HG03460 (cell line): ENCODE data around the gene DSCAM.

Source experiments
- ATAC-seq: cut with Tn5 transposase; IDR thresholded peaks from one replicate; pipeline ENCODE4 v1.9.1; 2021; ENCODE audit not compliant: unreplicated experiment

Gene DSCAM

DNA sequence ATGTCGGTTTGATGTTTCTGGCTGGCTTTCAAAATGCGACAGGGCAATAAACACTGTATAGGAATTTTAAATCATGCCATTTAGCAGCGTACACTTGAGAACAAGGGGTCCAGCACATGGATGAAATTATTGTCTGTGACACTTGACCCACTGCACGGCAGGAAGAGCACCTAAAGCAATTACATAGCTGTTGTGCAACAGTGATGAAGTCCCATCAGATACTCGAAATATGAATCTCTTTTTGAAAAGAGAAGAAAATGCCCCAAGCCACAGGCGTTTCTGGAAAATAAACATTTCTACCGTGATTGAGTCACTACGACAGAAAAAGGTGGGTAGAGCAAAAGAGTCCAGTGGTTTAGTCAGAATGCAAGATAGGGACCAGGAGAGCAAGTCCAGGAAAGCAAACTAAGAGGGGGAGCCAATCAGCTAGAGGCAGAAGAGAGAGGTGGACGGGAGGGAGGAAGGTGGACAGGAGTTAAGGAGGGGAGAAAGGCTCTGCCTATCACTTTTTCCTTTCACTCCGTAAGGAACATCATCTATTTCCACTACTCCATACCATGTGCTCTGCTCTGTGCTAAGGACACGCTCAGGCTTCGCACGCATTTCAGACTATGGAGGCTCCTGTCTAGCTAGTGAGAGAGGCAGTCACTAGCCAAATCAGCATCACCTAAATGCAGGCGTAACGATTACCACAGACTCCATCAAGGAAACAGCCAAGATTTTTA, 6.4 kb downstream of the DSCAM start:
- ATAC-seq, result no peak

- ATAC-seq, result no peak
These were observed 7.4 kb downstream of the DSCAM start for GRCh38 chr21:40839521-40839920.

GRCh38 chr21:40837456-40837855, 9.5 kb downstream of the DSCAM start:
- ATAC-seq, result no peak

GRCh38 chr21:40835184-40835694, 11.7 kb downstream of the DSCAM start:
- no peak for ATAC-seq

GRCh38 chr21:40833184-40833583, 13.8 kb downstream of the DSCAM start:
- no peak for ATAC-seq

DNA sequence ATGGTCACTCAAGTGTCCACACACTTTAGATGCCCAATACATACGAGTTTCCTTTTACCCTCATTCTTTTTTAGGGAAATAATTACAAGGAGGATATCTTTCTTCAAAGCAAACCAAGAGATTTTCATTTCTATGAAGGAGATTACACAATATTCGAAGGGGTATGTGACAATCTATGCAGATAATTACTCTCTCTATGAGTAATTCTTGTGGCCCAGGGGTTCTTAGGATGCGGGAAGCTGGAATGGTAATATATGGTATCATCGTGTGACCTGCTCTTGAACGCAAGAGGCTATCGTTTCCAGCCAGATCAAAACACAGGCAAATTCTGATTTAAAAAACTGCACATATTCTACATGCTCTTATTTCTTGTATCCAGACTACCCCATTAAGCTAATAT, 14.6 kb downstream of the DSCAM start:
- no peak for ATAC-seq

DNA sequence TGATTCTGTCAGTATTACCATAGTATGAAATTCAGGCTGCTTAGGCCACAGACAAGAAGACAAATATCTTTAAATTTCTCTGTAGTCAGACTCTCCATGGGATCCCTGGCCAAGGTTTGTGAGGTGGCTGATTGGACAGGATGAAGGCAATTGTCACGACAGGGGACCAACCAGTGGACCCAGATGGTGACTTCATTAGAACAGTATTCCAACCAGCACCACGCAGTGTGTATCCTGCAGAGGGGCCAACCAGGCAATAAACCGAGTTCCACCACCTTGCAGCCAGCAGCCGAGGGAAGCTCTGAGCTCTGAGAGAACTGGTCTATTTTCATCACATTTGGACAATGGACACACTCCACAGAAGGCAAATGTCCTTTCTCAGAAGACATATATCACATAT, 16.1 kb downstream of the DSCAM start:
- ATAC-seq, result no peak

DNA sequence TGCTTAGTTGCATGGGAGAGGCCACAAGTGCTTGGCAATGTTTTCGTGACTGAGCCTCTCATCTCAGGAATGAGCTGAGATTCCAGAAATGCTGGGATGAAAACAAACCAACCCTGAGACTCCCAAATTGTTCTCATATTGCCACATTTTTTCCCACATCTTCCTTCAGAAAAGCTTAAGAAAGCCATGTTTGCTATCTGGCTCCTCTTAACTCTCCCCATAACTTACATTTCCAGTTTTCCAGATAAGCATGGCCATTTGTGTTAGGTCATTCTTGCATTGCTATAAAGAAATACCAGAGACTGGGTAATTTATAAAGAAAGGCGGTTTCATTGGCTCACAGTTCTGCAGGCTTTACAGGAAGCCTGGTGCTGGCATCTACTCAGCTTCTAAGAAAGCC, 17.2 kb downstream of the DSCAM start:
- no peak for ATAC-seq

GRCh38 chr21:40829308-40829707, 17.6 kb downstream of the DSCAM start:
- no peak for ATAC-seq

DNA sequence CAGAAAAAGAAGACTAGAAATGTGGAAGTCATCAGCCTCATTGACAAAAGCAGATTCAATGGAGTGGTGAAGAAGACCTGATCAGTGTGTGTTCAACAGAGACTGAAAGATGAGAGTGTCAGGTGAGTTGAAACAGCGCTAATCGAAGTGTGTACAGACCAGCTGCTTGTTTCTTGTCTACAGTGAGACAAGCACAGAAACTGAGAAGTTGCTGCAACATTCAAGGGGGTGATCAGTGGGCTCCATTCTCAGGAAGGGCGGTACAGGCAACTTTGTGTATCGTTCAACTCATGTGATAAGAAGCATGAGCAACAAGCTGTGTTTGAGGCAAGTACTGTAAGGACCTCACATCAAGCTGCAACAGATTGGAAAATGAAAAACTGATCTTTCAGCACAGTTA, 19.4 kb downstream of the DSCAM start:
- no peak for ATAC-seq

GRCh38 chr21:40819071-40819900, 27.7 kb downstream of the DSCAM start:
- no peak for ATAC-seq

- ATAC-seq, result no peak
These were observed 33.0 kb downstream of the DSCAM start for GRCh38 chr21:40813918-40814317.

GRCh38 chr21:40809673-40810197, 37.2 kb downstream of the DSCAM start:
- ATAC-seq, result no peak

DNA sequence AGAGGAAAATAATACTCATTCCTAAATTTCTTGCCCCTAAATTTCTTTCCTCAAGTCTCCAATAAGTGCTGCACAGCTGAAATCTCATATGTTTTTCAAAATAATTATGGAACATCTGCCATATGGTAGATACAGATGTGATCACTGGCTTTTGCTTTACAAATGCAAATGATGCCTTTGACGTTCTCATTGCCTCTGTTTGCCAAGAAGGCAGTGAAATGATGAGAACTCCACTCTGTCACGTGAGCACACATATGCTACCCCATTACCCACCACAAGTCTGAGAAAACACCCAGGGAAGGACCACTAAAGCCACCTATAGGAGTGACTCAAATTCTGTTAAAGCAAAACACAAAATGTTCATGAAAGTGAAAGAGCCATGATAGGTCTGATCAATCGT, 43.9 kb downstream of the DSCAM start:
- ATAC-seq, result no peak

DNA sequence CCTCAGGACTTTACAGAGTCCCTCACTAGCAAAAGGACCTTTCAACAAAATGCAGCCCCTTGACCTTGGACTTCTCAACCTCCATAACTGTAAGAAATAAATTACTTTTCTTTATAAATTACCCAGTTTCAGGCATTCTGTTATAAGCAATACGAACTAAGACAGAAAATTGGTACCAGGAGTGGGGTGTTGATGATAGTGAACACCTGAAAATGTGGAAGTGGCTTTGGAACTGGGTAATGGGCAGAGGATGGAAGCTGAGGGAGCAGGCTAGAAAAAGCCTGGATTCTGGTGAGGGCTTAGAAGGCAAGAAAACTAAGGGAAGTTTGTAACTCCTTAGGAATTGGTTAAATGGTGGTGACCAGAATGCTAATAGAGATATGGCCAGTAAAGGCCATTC, 46.8 kb downstream of the DSCAM start:
- ATAC-seq, result no peak

DNA sequence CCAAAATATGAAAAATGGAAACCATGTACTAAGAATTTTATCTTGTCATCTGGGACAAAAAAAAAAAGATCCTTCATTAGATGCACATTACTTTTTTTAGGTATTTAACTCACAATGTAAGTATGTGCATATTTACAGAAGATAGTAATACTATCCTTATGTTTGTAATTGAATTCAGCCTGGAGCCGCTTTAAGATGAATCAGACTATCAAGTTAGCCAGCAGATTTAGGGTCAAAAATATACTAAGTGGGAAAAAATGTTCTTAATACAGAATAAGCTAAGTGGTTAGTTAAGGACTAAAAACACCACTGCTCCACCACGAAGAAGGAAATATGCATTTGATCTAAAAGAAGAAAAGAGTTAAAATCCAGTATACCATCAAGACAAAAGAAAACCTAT, 49.1 kb downstream of the DSCAM start:
- no peak for ATAC-seq

DNA sequence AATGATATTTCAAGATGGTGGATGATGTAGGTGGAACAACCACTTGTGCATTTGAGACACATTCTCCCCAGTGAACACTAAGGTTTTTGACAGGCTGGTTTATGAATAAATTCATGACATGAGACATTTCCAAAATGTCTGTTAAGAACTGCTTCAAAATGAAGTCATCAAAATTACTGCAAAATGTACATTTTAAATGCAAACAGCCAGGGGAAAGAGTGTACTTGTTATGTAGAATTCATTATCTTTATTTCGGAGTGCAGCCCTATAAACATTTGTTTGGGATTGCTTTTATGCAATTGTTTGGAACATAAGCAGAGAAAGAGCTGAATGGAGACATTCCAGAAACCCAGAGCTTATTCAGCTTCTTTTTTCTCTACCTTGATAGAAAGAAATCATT, 49.5 kb downstream of the DSCAM start:
- no peak for ATAC-seq

GRCh38 chr21:40796464-40796863, 50.5 kb downstream of the DSCAM start:
- ATAC-seq, result no peak

DNA sequence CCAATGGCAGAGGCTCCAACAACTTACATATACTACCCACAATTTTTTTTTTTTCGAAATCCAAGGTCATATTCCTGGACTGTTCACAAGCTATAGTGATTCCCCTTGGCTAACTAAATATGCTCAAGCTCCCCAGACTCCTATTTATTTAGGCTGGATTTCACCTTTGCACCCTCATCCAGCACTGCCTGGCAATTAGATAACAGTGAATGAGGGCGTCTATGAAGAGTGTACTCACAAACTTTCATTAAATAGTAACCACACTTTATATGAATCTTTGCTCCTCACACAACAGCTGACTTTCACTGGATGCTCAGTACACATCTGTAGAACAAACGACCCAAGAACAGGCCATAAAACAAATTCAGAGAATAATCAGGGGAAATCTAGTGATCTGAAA, 51.6 kb downstream of the DSCAM start:
- ATAC-seq, result no peak

GRCh38 chr21:40792691-40793456, 54.1 kb downstream of the DSCAM start:
- no peak for ATAC-seq

- no peak for ATAC-seq
These were observed 58.3 kb downstream of the DSCAM start for GRCh38 chr21:40788635-40789034.
